Hepatocyte (in vitro differentiated cells): Measurements from ENCODE around the gene KCNJ8. TPM values are rescaled to one million over a fixed set of nuclear protein-coding genes. Genes with fewer than 3 reads are reported as not detected.
"Not testable (repeated sequence)": the region's sequence is repeated elsewhere in the genome, so short reads cannot be mapped to it uniquely, and the experiment has no call there.

Experiments used
- DNase-seq: peaks from one replicate; pipeline ENCODE4 v3.0.0-alpha.2; 2016; ENCODE audit warnings: low spot score
- H2AFZ ChIP-seq: fragments of 200-600 bp; sonication (generic); 2 replicates; pipeline ENCODE4 v1.6.0; 2016; ENCODE audit warnings: antibody characterized with exemption, mild to moderate bottlenecking
- H3K27ac ChIP-seq: fragments of 200-600 bp; sonication (generic); 2 replicates; pipeline ENCODE4 v1.5.1; 2016; ENCODE audit warnings: mild to moderate bottlenecking
- H3K27me3 ChIP-seq: fragments of 200-600 bp; sonication (generic); 2 replicates; pipeline ENCODE4 v1.6.1; 2016
- H3K36me3 ChIP-seq: fragments of 200-600 bp; sonication (generic); replicated peaks from 2 replicates; pipeline ENCODE4 v1.5.1; 2016; ENCODE audit warnings: low read depth; ENCODE audit not compliant: insufficient read depth
- H3K4me1 ChIP-seq: fragments of 200-600 bp; sonication (generic); 2 replicates; pipeline ENCODE4 v1.5.1; 2016; ENCODE audit warnings: mild to moderate bottlenecking, moderate library complexity; ENCODE audit not compliant: insufficient read depth
- H3K4me2 ChIP-seq: fragments of 200-600 bp; sonication (generic); 2 replicates; pipeline ENCODE4 v1.6.0; 2016
- H3K4me3 ChIP-seq: fragments of 200-600 bp; sonication (generic); 2 replicates; pipeline ENCODE4 v1.5.1; 2016; ENCODE audit warnings: mild to moderate bottlenecking
- H3K79me2 ChIP-seq: fragments of 200-600 bp; sonication (generic); 2 replicates; pipeline ENCODE4 v1.6.0; 2017; ENCODE audit warnings: mild to moderate bottlenecking
- H3K9me2 ChIP-seq: fragments of 200-600 bp; sonication (generic); replicated peaks from 2 replicates; pipeline ENCODE4 v1.6.0; 2017; ENCODE audit warnings: mild to moderate bottlenecking; ENCODE audit not compliant: insufficient read depth
- H3K9me3 ChIP-seq: fragments of 200-600 bp; sonication (generic); 2 replicates; pipeline ENCODE4 v1.5.1; 2016; ENCODE audit warnings: low read depth, mild to moderate bottlenecking
- H4K20me1 ChIP-seq: fragments of 200-600 bp; sonication (generic); 2 replicates; pipeline ENCODE4 v1.6.0; 2016; ENCODE audit warnings: mild to moderate bottlenecking; ENCODE audit not compliant: insufficient read depth, poor library complexity, severe bottlenecking
- EZH2 ChIP-seq: fragments of 200-600 bp; sonication (generic); IDR thresholded peaks from 2 replicates; pipeline ENCODE4 v1.6.1; 2016; ENCODE audit warnings: antibody characterized with exemption, mild to moderate bottlenecking, borderline replicate concordance
- EZH2phosphoT487 ChIP-seq: fragments of 200-600 bp; sonication (generic); IDR thresholded peaks from one replicate; pipeline ENCODE4 v1.6.1; 2018; ENCODE audit warnings: antibody characterized with exemption, mild to moderate bottlenecking, low read depth, moderate library complexity; ENCODE audit not compliant: unreplicated experiment, severe bottlenecking
- WGBS: methylation state at CpG from one replicate; pipeline ENCODE4 v1.1.6; 2016; ENCODE audit warnings: low lambda C conversion rate; ENCODE audit errors: missing lambda C conversion rate; 5-methylcytosine and 5-hydroxymethylcytosine counted together
- polyA plus RNA-seq: library from polyadenylated mRNA; unstranded; fragments of >200 nt; fragmentation: Nextera tagmentation; extraction: Ambion mirVana; gene quantifications from 2 replicates; pipeline ENCODE4 v1.2.1, GENCODE V29; 2016
- total RNA-seq: library from RNA; depleted of rRNA; stranded (reverse); fragments of >200 nt; gene quantifications from 2 replicates; pipeline ENCODE4 v1.2.3, GENCODE V29; 2014
- TF ChIP-seq, protein P1 (sequence below): fragments of 200-600 bp; sonication (generic); IDR thresholded peaks from 2 replicates; pipeline ENCODE4 v1.5.1; 2016; ENCODE audit warnings: antibody characterized with exemption, mild to moderate bottlenecking; ENCODE audit not compliant: poor library complexity

Gene KCNJ8
- total and polyA plus RNA-seq, 2 experiments from 2014 or later: 15.8 to 37.3 TPM

DNA sequence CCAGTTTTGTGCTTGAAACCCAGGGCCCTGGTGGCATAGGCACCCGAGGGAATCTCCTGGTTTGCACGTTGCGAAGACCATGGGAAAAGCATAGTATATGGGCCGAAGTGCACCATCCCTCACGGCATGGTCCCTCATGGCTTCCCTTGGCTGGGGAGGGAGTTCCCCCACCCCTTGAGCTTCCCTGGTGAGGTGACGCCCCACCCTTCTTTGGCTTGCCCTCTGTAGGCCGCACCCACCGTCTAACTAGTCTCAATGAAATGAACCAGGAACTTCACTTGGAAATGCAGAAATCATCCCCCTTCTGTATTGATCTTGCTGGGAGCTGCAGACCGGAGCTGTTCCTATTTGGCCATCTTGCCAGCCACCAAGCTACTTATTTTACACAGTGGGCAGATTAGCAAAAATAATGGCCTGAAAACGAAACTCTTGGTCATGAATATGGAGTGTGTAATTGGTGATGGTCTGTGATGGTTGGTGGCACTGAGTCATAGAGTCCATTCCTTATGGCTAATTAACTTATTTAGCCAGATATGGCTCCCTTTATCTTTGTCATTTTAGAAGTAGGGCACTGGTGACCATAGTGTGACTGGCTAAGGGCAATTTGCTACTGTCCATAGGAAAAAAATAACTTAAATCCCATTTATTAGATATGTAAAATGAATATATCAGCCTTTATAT is 21.3 kb upstream of the KCNJ8 start:
- TF ChIP-seq EZH2: no peak
- TF ChIP-seq, protein P1, sequence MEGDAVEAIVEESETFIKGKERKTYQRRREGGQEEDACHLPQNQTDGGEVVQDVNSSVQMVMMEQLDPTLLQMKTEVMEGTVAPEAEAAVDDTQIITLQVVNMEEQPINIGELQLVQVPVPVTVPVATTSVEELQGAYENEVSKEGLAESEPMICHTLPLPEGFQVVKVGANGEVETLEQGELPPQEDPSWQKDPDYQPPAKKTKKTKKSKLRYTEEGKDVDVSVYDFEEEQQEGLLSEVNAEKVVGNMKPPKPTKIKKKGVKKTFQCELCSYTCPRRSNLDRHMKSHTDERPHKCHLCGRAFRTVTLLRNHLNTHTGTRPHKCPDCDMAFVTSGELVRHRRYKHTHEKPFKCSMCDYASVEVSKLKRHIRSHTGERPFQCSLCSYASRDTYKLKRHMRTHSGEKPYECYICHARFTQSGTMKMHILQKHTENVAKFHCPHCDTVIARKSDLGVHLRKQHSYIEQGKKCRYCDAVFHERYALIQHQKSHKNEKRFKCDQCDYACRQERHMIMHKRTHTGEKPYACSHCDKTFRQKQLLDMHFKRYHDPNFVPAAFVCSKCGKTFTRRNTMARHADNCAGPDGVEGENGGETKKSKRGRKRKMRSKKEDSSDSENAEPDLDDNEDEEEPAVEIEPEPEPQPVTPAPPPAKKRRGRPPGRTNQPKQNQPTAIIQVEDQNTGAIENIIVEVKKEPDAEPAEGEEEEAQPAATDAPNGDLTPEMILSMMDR: no peak
- no peak for TF ChIP-seq EZH2phosphoT487

DNA sequence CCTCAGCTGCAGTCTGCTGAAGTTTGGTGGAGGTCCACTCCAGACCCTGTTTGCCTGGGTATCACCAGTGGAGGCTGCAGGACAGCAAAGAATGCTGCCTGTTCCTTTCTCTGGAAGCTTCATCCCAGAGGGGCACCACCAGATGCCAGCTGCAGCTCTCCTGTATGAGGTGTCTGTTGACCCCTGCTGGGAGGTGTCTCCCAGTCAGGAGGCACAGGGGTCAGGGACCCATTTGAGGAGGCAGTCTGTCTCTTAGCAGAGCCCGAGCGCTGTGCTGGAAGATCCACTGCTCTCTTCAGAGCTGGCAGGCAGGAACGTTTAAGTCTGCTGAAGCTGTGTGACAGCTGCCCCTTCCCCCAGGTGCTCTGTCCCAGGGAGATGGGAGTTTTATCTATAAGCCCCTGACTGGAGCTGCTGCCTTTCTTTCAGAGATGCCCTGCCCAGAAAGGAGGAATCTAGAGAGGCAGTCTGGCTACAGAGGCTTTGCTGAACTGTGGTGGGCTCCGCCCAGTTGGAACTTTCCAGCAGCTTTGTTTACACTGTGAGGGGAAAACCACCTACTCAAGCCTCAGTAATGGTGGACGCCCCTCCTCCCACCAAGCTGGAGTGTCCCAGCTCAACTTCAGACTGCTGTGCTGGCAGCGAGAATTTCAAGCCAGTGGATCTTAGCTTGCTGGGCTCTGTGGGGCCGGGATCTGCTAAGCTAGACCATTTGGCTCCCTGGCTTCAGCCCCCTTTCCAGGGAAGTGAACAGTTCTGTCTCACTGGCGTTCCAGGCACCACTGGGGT is 20.5 kb upstream of the KCNJ8 start:
- H3K9me3 ChIP-seq, H3K27ac ChIP-seq, H3K4me1 ChIP-seq, H4K20me1 ChIP-seq, H3K9me2 ChIP-seq, DNase-seq, H3K36me3 ChIP-seq, H3K27me3 ChIP-seq, H3K4me2 ChIP-seq, H3K4me3 ChIP-seq, H2AFZ ChIP-seq, H3K79me2 ChIP-seq: not testable (repeated sequence)
- 81% methylated on average over 8 of the region's 8 CpGs for WGBS

More for the DNA sequence above, 21.3 kb upstream of the KCNJ8 start:
- Histone ChIP-seq H3K9me3 (no peaks in the 10 kb centered on the region), H3K4me1 (no peaks in the 10 kb centered on the region), H3K27me3 (no peaks in the 10 kb centered on the region), H3K4me3 (no peak overlapping the region), H3K4me2 (no peak overlapping the region), H2AFZ (no peak overlapping the region), H3K36me3 (no peaks in the 10 kb centered on the region), H3K27ac (no peak overlapping the region), H4K20me1 (no peaks in the 10 kb centered on the region), H3K79me2 (no peaks in the 10 kb centered on the region), H3K9me2 (no peaks in the 10 kb centered on the region)
- WGBS: 95% methylated on average over 10 of the region's 10 CpGs
- no peak for DNase-seq

DNA sequence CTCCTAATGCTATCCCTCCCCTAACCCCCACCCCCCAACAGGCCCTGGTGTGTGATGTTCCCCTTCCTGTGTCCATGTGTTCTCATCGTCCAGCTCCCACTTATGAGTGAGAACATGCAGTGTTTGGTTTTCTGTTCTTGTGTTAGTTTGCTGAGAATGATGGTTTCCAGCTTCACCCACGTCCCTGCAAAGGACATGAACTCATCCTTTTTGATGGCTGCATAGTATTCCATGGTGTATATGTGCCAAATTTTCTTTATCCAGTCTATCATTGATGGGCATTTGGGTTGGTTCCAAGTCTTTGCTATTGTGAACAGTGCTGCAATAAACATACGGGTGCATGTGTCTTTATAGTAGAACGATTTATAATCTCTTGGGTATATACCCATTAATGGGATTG is 15.2 kb upstream of the KCNJ8 start:
- H2AFZ ChIP-seq, H3K36me3 ChIP-seq, H3K4me1 ChIP-seq, H3K4me2 ChIP-seq, H3K9me3 ChIP-seq, DNase-seq, H3K9me2 ChIP-seq, H3K4me3 ChIP-seq, H3K27ac ChIP-seq, H3K27me3 ChIP-seq, H3K79me2 ChIP-seq, H4K20me1 ChIP-seq: not testable (repeated sequence)
- 82% methylated on average over 4 of the region's 4 CpGs for WGBS

DNA sequence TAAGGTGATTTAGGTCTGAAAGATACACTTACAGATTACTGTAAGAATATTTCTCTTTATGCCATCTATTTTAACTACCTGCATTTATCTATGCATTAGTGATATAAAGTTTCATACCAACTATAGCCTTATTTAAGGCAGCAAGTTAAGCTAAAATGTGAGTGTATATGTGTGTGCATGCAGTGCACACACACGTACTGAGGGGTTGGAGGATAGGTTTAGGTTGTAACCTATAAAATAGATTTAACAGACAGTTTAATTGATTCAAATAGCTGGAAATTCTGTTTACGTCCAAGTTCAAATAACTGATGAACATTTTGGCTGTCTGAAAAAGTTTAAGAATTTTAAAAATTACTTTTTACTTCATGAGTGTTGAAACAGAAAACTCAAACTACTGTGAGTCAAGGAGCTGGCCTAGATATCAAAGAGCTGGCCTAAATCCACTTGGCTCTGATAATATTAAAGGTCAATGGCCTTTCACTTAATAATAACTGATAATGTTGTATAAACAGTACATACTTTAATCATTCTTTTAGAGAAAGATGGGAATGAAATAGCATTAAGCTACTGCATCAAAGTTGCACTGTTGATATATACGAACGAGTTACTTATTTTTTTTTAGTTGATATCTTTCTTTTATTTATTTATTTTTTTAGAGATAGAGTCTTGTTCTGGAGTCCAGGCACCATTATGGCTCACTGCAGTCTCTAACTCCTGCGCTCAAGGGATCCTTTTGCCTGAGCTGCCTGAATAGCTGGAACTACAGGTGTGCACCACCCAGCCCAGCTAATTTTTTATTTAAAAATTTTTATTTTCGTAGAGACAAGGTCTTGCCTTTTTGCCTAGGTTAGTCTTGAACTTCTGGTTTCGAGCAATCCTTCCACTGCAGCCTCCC is 13.8 kb upstream of the KCNJ8 start:
- no peak for DNase-seq
- TF ChIP-seq EZH2: no peak
- Histone ChIP-seq H3K36me3 (no peaks in the 10 kb centered on the region), H2AFZ (no peak overlapping the region), H3K9me3 (no peaks in the 10 kb centered on the region), H3K79me2 (no peaks in the 10 kb centered on the region), H3K27me3 (no peaks in the 10 kb centered on the region), H3K4me3 (no peak overlapping the region), H3K27ac (no peak overlapping the region), H3K4me2 (no peak overlapping the region), H3K9me2 (no peaks in the 10 kb centered on the region), H3K4me1 (no peaks in the 10 kb centered on the region), H4K20me1 (no peaks in the 10 kb centered on the region)
- WGBS: 79% methylated on average over 7 of the region's 7 CpGs
